SJSA1 (cell line): ENCODE data around the gene TMEM271. TPM values are rescaled to one million over a fixed set of nuclear protein-coding genes. Genes with fewer than 3 reads are reported as not detected.

Source experiments
- DNase-seq, 2 experiments: peaks; one replicate each; pipeline ENCODE4 v3.0.0-alpha.2; 2015 to 2020; ENCODE audit warnings: low spot score in 2 of 2, low read depth in 1 of 2
- H3K27ac ChIP-seq: fragments of 250-450 bp; sonication (Bioruptor Pico); 2 replicates; pipeline ENCODE4 v1.5.1; 2020; ENCODE audit warnings: mild to moderate bottlenecking, moderate library complexity
- H3K27me3 ChIP-seq: fragments of 250-450 bp; sonication (Bioruptor Pico); replicated peaks from 2 replicates; pipeline ENCODE4 v1.5.1; 2020; ENCODE audit warnings: mild to moderate bottlenecking, moderate library complexity
- H3K36me3 ChIP-seq: fragments of 250-450 bp; sonication (Bioruptor Pico); 2 replicates; pipeline ENCODE4 v1.5.1; 2020; ENCODE audit warnings: mild to moderate bottlenecking
- H3K4me1 ChIP-seq: fragments of 250-450 bp; sonication (Bioruptor Pico); replicated peaks from 2 replicates; pipeline ENCODE4 v1.6.1; 2021; ENCODE audit warnings: mild to moderate bottlenecking
- H3K4me3 ChIP-seq: fragments of 250-450 bp; sonication (Bioruptor Pico); 2 replicates; pipeline ENCODE4 v1.5.1; 2020; ENCODE audit warnings: mild to moderate bottlenecking
- H3K9me3 ChIP-seq: fragments of 250-450 bp; sonication (Bioruptor Pico); replicated peaks from 2 replicates; pipeline ENCODE4 v1.5.1; 2020; ENCODE audit warnings: mild to moderate bottlenecking
- total RNA-seq: library from RNA; depleted of rRNA; stranded (reverse); fragments of >200 nt; shearing (Covaris generic); gene quantifications from 2 replicates; pipeline ENCODE4 v1.2.3, GENCODE V29; 2014

TMEM271 gene
- total RNA-seq, 1 experiment from 2014 or later = not detected

GRCh38 chr4:578451-579443, 2.7 kb upstream of the TMEM271 start:
- no peaks in the 10 kb centered on the region for H3K4me1 ChIP-seq
- H3K27me3 ChIP-seq = no peaks in the 10 kb centered on the region
- no peak for DNase-seq

DNA sequence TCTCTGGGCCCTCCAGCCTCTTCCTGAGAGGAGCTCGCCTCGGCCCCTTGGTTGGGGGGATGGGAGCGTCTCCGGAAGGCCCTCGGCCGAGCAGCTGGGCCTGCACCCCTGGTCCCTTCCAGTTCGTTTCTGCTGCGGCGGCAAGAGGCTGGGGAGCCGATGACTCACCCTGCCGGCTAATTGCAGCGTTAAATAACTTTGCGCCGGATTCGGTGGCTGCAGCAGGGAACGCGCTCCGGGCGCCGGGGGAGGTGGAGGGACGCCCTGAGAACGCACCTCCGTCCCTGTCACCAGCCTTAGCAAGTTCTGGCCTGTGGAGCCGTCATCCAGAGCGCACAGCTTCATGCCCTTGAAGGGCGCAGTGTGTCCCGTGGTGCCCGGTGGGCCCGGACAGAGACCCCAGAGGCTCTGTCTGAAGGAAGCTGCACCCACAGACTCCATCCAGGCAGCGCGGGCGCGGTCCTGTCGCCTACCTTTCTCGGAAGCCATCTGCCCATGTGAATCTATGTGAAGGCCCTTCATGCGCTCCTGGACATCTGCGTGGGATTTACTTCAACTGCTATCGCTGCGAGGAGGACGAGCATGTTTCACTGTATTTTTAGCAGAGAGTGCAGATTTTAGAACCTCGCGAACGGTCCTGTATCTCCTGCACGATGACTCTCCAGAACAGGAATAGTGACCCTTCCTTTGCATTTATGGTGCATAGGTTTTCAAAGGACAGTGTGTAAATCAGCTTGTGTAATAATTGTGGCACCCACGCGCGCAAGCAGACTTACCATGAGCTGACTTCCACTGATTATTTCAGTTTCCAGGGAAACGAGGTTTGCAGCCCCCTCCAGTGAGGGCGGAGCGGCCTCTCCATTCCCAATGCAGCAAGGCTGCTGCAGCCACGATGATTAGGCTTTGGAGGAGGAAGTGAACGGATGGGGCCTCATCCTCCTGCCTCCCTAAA, 1.7 kb upstream of the TMEM271 start:
- Histone ChIP-seq H3K36me3 (no peaks in the 10 kb centered on the region), H3K27ac (no peak overlapping the region), H3K9me3 (no peaks in the 10 kb centered on the region), H3K27me3 (no peaks in the 10 kb centered on the region), H3K4me3 (no peak overlapping the region), H3K4me1 (no peaks in the 10 kb centered on the region)
- DNase-seq = no peak

More at GRCh38 chr4:578451-579443, 2.7 kb upstream of the TMEM271 start:
- no peak overlapping the region for H3K4me3 ChIP-seq
- no peaks in the 10 kb centered on the region for H3K36me3 ChIP-seq
- no peak overlapping the region for H3K27ac ChIP-seq
- no peaks in the 10 kb centered on the region for H3K9me3 ChIP-seq

DNA sequence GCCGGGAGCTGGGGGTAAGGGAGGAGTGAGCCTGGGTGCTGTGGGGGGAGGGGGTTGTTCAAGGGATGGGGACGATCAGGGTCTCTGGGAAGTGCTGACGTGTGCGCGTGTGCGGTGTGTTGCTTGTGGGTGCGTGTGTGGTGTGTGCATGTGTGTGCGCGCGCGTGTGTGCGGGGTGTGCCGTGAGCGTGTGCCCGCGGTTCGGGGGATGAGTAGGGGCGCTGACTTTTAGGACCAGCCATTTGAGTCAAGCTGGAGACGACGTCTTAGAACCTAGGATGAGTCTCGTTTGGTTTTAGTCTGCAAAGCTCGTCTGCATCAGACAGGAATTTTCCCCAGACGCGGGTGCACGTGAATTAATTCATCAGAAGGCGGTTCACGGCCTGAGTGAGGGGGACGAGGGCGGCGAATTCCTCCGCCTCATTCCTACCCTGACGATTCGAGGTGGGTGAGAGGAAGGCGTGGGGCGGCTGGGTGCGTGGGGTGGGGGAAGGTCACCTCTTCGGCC, 950 bp upstream of the TMEM271 start:
- no peaks in the 10 kb centered on the region for H3K27me3 ChIP-seq
- no peak overlapping the region for H3K27ac ChIP-seq
- no peak overlapping the region for H3K4me3 ChIP-seq
- H3K4me1 ChIP-seq = no peaks in the 10 kb centered on the region
- no peaks in the 10 kb centered on the region for H3K36me3 ChIP-seq
- H3K9me3 ChIP-seq = no peaks in the 10 kb centered on the region
- DNase-seq = no peak

DNA sequence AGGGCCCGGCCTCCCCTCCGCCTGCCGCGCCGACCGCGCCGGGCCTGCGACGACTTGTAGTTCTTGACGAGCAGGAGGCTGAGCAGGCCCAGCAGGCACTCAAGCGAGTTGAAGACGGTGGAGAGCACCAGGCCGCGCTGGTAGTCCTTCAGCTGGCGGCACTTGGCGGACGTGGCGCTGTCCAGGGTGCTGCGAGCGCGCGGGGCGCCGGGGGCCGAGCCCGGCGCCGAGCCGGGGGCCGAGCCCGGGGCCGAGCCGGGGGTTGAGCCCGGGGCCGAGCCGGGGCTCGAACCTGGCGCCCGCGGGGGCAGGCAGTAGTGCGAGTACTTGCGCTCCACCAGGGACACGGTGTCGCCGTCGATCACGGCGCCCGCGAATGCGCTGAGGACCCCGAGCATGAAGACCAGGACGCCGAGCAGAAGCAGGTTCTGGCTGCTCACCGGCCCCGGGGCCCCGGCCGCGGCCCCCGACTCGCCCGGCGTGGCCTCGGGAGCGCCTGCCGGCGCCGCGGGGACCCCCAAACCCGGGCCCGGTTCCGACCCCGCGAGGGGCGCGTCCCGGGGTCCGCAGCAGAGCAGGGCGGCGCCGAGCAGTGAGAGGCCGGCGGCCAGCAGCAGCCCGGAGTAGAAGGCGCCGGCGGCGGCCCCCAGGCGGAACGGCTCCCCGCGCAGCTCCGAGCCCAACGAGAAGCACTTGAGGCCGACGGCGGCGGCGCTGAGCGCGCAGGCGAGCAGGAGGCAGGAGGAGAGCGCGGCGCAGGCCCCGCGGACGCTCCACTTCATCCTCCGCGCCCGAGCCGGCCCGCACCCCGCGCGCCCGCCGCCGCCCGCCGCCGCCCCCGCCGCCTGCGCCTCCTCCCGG, 584 bp downstream of the TMEM271 start:
- Histone ChIP-seq H3K4me1 (no peaks in the 10 kb centered on the region), H3K36me3 (no peaks in the 10 kb centered on the region), H3K9me3 (no peaks in the 10 kb centered on the region), H3K4me3 (no peak overlapping the region), H3K27ac (no peak overlapping the region), H3K27me3 (no peaks in the 10 kb centered on the region)
- DNase-seq = no peak

DNA sequence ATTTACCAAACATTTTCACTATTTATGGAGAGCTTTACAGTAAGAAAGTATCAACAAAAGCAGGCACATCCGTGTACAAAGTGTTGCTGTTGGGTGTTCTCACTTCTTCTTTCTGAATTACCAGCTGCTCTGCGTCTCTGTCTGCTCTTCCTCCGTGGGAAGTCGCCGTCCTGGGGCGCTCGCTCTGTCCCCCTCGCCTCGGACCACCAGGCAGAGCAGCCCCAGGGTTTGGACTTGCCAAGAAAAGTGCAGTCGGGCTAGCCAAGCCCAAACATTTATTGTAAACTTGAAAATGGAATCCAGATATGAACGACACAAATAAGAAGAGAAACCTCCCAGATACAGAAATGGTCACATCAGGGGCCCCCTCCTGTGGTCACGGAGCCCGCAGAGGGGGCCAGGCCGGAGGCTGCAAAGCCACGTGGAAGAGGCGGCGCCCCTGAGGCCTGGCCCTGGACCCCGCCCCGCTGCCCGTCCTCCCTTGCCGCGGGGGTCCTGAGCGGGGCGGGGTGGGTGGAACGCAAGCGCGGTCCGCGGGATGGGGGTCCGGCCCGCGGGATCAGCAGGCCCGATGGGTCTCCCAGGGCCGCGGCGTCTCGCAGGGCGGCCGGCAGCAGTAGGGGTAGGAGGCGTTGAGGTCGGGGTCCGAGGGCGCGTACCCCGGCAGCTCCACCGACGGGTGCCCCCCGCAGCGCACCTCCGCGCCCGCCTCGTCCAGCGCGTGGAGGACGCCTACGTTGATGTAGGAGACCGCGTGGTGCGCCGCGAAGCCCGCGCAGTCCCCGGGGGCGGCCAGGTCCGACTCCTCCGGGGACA, 1.5 kb downstream of the TMEM271 start:
- DNase-seq = no peak
- H3K27me3 ChIP-seq = no peaks in the 10 kb centered on the region
- H3K36me3 ChIP-seq = no peaks in the 10 kb centered on the region
- H3K27ac ChIP-seq = no peak overlapping the region
- H3K4me3 ChIP-seq = no peak overlapping the region
- no peaks in the 10 kb centered on the region for H3K9me3 ChIP-seq
- no peaks in the 10 kb centered on the region for H3K4me1 ChIP-seq

DNA sequence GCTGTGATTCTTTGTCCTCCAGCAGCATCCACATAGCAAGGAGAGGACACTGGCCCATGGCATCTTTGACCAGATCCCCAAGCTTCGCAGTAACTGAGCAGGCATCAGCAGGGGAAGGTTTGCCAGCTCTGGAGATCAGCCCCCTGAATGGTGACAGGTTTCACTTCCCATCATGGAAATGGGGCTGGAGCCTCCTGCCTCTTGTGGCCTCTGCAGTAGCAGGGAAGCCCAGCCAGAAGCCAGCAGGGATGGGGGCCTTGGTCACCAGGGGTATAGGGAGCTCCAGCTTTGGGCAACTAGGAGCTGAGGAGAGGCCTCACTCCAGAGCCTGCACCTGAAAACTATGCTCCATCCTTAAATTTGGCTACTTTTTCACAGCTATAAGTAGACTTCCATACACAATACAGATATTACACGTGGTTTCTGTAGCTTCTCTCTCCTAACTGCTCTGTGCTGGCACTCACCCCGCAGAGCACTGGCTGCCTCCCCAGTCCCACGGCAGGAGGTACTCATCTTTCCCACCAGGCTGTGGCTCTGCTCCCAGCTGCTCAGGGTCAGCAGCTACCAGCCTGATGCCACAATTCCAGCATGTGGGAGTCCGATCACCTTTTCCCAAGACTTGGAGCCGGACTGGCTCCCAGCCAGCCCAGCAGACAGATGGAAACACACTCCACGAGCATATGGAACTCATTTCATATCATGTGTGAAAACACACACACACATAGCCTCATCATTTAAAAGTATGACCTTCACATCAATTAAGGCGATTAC, 2.8 kb downstream of the TMEM271 start:
- no peaks in the 10 kb centered on the region for H3K36me3 ChIP-seq
- no peaks in the 10 kb centered on the region for H3K4me1 ChIP-seq
- no peaks in the 10 kb centered on the region for H3K9me3 ChIP-seq
- no peak overlapping the region for H3K27ac ChIP-seq
- no peak overlapping the region for H3K4me3 ChIP-seq
- no peak for DNase-seq
- no peaks in the 10 kb centered on the region for H3K27me3 ChIP-seq

DNA sequence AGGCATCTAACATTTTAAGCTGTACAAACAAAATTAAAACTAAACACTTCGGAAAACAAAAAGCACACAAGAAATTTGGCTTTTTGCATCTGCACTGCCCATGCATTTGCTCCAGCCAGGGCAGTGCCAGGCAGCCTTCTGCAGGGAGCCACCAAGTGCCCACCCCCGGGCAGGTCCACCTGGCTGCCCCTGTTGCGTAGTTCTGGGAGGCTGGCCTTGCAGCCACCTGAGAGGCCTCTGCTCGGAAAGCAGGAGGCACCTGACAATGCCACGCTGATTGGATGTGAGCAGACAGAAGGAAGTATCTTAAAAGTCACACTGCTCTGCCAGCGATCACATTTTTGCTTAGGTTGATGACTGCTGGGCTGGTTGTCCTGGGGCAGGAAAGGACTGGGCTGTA, 3.5 kb downstream of the TMEM271 start:
- Histone ChIP-seq H3K36me3 (no peaks in the 10 kb centered on the region), H3K4me1 (no peaks in the 10 kb centered on the region), H3K27ac (no peak overlapping the region), H3K4me3 (no peak overlapping the region), H3K9me3 (no peaks in the 10 kb centered on the region), H3K27me3 (no peaks in the 10 kb centered on the region)
- DNase-seq = no peak

DNA sequence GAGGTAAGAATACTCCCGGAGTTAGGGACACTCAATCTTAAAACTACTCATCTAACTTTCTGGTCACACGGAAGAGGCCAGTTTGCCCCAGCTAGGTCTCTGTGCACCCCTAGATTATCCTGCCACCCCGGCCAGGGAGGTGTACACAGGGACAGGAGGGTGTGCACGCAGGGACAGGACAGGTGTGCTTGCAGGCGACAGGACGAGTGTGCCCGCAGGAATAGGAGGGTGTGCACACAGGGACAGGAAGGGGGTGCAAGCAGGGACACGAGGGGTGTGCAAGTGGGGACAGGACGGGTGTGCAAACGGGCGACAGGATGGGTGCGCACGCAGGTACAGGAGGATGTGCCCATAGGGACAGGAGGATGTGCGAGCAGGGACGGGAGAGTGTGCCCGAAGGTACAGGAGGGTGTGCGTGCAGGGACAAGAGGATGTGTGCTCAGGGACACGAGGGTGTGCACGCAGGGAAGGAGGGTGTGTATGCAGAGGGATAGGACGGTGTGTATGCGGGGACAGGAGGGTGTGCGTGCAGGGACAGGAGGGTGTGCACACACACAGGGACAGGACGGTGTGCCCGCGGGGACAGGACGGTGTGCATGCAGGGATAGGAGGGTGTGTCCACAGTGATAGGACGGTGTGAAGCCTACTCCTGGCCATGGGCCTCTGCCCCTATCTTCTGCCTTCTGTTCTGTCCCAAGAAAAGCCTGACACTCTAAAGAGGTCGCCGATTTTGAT, 4.1 kb downstream of the TMEM271 start:
- H3K9me3 ChIP-seq = no peaks in the 10 kb centered on the region
- H3K27me3 ChIP-seq = no peaks in the 10 kb centered on the region
- H3K4me1 ChIP-seq = no peaks in the 10 kb centered on the region
- H3K36me3 ChIP-seq = no peaks in the 10 kb centered on the region
- H3K4me3 ChIP-seq = no peak overlapping the region
- DNase-seq = no peak
- H3K27ac ChIP-seq = no peak overlapping the region

DNA sequence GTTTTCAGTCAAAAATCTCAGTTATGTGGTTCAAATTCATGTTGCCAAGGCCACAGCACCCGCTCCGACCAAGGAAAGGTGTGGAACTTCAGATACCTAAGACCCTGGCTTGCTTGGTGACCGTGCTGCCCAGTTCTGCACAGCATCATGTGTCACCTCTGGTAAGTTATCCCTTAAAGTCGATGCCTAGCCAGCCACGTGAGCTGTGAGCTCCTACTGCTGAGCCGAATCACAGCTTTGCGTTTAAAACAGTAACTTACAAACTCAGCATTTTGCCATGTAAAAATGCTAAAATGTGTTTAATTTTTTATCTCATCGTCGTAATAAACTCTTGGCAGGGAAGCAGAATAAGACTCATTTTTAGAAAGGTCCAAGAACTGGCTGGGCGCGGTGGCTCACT, 5.3 kb downstream of the TMEM271 start:
- DNase-seq = no peak
- Histone ChIP-seq H3K36me3 (no peaks in the 10 kb centered on the region), H3K9me3 (no peaks in the 10 kb centered on the region)

GRCh38 chr4:569958-570667, 6.0 kb downstream of the TMEM271 start:
- DNase-seq = no peak
- no peak overlapping the region for H3K27ac ChIP-seq
- no peaks in the 10 kb centered on the region for H3K36me3 ChIP-seq
- no peaks in the 10 kb centered on the region for H3K4me1 ChIP-seq
- H3K9me3 ChIP-seq = no peaks in the 10 kb centered on the region
- no peaks in the 10 kb centered on the region for H3K27me3 ChIP-seq
- no peak overlapping the region for H3K4me3 ChIP-seq

More for the DNA sequence above, 5.3 kb downstream of the TMEM271 start:
- H3K27ac ChIP-seq = no peak overlapping the region
- H3K4me1 ChIP-seq = no peaks in the 10 kb centered on the region
- H3K27me3 ChIP-seq = no peaks in the 10 kb centered on the region
- no peak overlapping the region for H3K4me3 ChIP-seq

DNA sequence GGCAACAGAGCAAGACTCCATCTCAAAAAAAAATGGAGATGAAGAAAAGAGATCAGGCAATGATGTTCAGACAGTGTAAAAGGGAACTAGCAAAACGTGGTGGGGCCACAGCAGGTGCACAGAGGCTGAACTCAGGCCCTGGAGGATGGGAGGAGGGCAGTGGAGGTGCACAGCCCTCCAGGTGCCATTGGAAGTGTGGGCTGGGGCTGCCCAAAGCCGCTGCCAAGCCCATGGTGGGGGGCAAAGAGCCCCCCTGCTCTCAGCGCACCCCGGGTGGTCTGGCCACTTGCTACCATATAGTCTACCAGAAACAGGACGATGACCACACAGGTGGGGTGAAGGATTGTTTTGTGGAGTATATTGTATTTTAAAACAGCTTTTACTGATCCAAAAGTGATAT, 7.1 kb downstream of the TMEM271 start:
- Histone ChIP-seq H3K36me3 (no peaks in the 10 kb centered on the region), H3K27ac (no peak overlapping the region), H3K4me1 (no peaks in the 10 kb centered on the region), H3K27me3 (no peaks in the 10 kb centered on the region), H3K4me3 (no peak overlapping the region), H3K9me3 (no peaks in the 10 kb centered on the region)
- DNase-seq = no peak
